ENCODE measurements around the gene MTA3. TPM values are rescaled to one million over a fixed set of nuclear protein-coding genes. Genes with fewer than 3 reads are reported as not detected.
"Not testable (repeated sequence)": the region's sequence is repeated elsewhere in the genome, so short reads cannot be mapped to it uniquely, and the experiment has no call there.

Gene MTA3
- total RNA-seq, 1 donor from 2014 or later = 117 TPM

GRCh38 chr2:42624047-42624446, 55.6 kb downstream of the MTA3 start:
- no peak overlapping the region for H3K27ac Mint-ChIP-seq
- Histone ChIP-seq H3K36me3 (peaks cover 14% of the 10 kb centered on the region), H3K9ac (no peak overlapping the region), H3K27me3 (no peaks in the 10 kb centered on the region), H4K20me1 (ENCODE audit: low read depth) (no peaks in the 10 kb centered on the region), H3K4me3 (no peak overlapping the region), H3K4me2 (no peak overlapping the region), H3F3A (ENCODE audit: low read depth) (peaks cover 20% of the 10 kb centered on the region), H3K4me1 (no peaks in the 10 kb centered on the region), H3K79me2 (ENCODE audit: low read depth) (peaks cover 72% of the 10 kb centered on the region), H3K9me3 (ENCODE audit: low read depth) (no peaks in the 10 kb centered on the region), H3K27ac (no peak overlapping the region), H2AFZ (replicated peaks) (no peak overlapping the region)
- H3K36me3 Mint-ChIP-seq = peaks cover 33% of the 10 kb centered on the region
- H3K27me3 Mint-ChIP-seq (ENCODE audit: insufficient read depth, low read depth) = peaks cover 2% of the 10 kb centered on the region
- TF ChIP-seq CTCF (IDR thresholded peaks at IDR 0.05) (no peak), EZH2phosphoT487 (IDR thresholded peaks at IDR 0.05) (no peak), EZH2 (IDR thresholded peaks at IDR 0.05) (no peak)
- no peak overlapping the region for H3K4me3 Mint-ChIP-seq
- peaks cover 9% of the 10 kb centered on the region for H3K9me3 Mint-ChIP-seq
- DNase-seq (ENCODE audit: low spot score) = no peak
- no peaks in the 10 kb centered on the region for H3K4me1 Mint-ChIP-seq

- not testable (repeated sequence) for H3K4me1 Mint-ChIP-seq
- H3K79me2 ChIP-seq (ENCODE audit: low read depth) = peaks cover 91% of the 10 kb centered on the region
These were observed 59.6 kb downstream of the MTA3 start for GRCh38 chr2:42628024-42628423.

GRCh38 chr2:42636934-42637333, 68.5 kb downstream of the MTA3 start:
- no peak overlapping the region for H2AFZ ChIP-seq (replicated peaks)
- no peak overlapping the region for H3K4me3 Mint-ChIP-seq
- no peaks in the 10 kb centered on the region for H3K36me3 ChIP-seq
- no peaks in the 10 kb centered on the region for H3K9me3 Mint-ChIP-seq
- peaks cover 43% of the 10 kb centered on the region for H3F3A ChIP-seq (ENCODE audit: low read depth)
- H3K79me2 ChIP-seq (ENCODE audit: low read depth) = peaks cover 97% of the 10 kb centered on the region
- peaks cover 4% of the 10 kb centered on the region for H3K36me3 Mint-ChIP-seq
- H3K4me1 ChIP-seq = peaks cover 14% of the 10 kb centered on the region
- H3K9ac ChIP-seq = no peak overlapping the region
- H3K4me2 ChIP-seq = no peak overlapping the region
- no peak overlapping the region for H3K27ac Mint-ChIP-seq
- DNase-seq (ENCODE audit: low spot score) = peak; percentile 12
- peak overlapping the region; percentile 40 for H3K27ac ChIP-seq
- H3K27me3 Mint-ChIP-seq (ENCODE audit: insufficient read depth, low read depth) = peaks cover 2% of the 10 kb centered on the region
- no peak overlapping the region for H3K4me3 ChIP-seq
- no peak for TF ChIP-seq EZH2phosphoT487 (IDR thresholded peaks at IDR 0.05)
- no peaks in the 10 kb centered on the region for H3K27me3 ChIP-seq
- H4K20me1 ChIP-seq (ENCODE audit: low read depth) = peaks cover 18% of the 10 kb centered on the region
- H3K4me1 Mint-ChIP-seq = peaks cover 10% of the 10 kb centered on the region
- no peaks in the 10 kb centered on the region for H3K9me3 ChIP-seq (ENCODE audit: low read depth)

More at GRCh38 chr2:42628024-42628423, 59.6 kb downstream of the MTA3 start:
- not testable (repeated sequence) for H3K4me2 ChIP-seq; H3K27ac ChIP-seq; H4K20me1 ChIP-seq (ENCODE audit: low read depth); H3K9ac ChIP-seq; H3K4me3 ChIP-seq; H3K4me1 ChIP-seq; H2AFZ ChIP-seq (replicated peaks); H3F3A ChIP-seq (ENCODE audit: low read depth); H3K4me3 Mint-ChIP-seq; H3K27ac Mint-ChIP-seq; H3K9me3 Mint-ChIP-seq; H3K27me3 ChIP-seq; DNase-seq (ENCODE audit: low spot score); H3K27me3 Mint-ChIP-seq (ENCODE audit: insufficient read depth, low read depth); H3K9me3 ChIP-seq (ENCODE audit: low read depth); H3K36me3 ChIP-seq
- H3K36me3 Mint-ChIP-seq = peaks cover 18% of the 10 kb centered on the region

GRCh38 chr2:42638080-42638784, 69.8 kb downstream of the MTA3 start:
- no peaks in the 10 kb centered on the region for H3K9me3 ChIP-seq (ENCODE audit: low read depth)
- Mint-ChIP-seq H3K4me1 (peaks cover 10% of the 10 kb centered on the region), H3K4me3 (no peak overlapping the region), H3K27ac (no peak overlapping the region), H3K27me3 (ENCODE audit: insufficient read depth, low read depth) (peaks cover 2% of the 10 kb centered on the region), H3K9me3 (no peaks in the 10 kb centered on the region), H3K36me3 (peaks cover 6% of the 10 kb centered on the region)
- H3K9ac ChIP-seq = no peak overlapping the region
- peaks cover 97% of the 10 kb centered on the region for H3K79me2 ChIP-seq (ENCODE audit: low read depth)
- H2AFZ ChIP-seq (replicated peaks) = no peak overlapping the region
- no peaks in the 10 kb centered on the region for H3K27me3 ChIP-seq
- H3K4me3 ChIP-seq = peak overlapping the region; percentile 13
- no peak for DNase-seq (ENCODE audit: low spot score)
- H3F3A ChIP-seq (ENCODE audit: low read depth) = peaks cover 43% of the 10 kb centered on the region
- H4K20me1 ChIP-seq (ENCODE audit: low read depth) = peaks cover 18% of the 10 kb centered on the region
- peaks cover 14% of the 10 kb centered on the region for H3K4me1 ChIP-seq
- H3K4me2 ChIP-seq = peak overlapping the region; percentile 32
- H3K27ac ChIP-seq = peak overlapping the region; percentile 57
- H3K36me3 ChIP-seq = no peaks in the 10 kb centered on the region
- TF ChIP-seq EZH2 (IDR thresholded peaks at IDR 0.05) = no peak
